Measurements from ENCODE around the gene PPP2R2C.

Gene PPP2R2C

DNA sequence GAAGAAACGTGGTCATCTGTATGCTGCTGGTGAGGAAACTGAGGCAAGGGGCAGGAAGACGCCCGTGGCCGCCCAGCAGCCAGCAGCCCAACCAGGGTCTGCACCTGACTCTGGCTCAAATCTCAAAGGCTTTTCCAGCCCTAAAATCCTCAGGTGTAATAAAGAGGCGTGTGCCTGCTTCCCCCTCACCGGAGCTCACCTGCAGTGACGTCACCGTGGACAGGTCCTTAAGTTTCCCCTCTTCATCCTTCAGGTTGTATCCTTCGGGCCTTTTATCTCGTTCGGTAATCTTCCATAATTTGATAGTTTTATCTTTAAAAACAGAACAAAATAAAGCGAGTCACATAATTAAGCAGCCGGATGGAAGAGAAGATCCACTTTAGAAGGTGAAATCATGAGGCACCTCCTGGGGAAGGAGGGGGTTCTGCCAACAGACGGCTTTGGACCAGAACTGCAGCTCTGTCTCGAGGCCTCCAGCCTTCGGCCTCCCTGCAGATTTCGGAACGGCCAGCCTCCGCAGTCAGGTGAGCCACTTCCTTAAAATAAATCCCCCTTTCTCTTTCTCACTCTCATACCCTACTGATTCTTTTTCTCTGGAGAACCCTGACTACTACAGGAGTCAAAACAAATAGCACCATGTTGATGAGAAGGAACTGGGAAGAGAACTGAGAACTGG is 96.7 kb downstream of the PPP2R2C start:
- DNase-seq: no peak

DNA sequence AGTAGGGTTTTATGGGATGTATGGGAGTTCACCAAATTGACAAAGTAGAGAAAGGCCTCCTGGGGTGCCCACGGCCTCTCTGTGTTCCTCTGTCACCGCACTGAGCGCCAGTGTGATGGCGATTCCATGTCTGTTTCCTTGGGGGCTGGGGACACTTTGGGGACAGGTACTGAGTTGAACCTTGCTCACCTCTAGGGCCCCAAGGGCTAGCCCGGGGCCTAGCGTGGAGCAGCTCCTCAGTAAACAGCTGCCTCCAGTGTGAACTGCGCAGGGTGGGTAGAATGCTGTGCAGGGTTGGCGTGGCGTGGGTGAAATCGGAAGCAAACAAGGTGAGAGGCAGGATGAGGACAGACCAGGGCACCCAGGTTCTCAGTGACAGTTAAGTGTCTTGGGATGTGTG is 97.8 kb downstream of the PPP2R2C start:
- no peak for DNase-seq

DNA sequence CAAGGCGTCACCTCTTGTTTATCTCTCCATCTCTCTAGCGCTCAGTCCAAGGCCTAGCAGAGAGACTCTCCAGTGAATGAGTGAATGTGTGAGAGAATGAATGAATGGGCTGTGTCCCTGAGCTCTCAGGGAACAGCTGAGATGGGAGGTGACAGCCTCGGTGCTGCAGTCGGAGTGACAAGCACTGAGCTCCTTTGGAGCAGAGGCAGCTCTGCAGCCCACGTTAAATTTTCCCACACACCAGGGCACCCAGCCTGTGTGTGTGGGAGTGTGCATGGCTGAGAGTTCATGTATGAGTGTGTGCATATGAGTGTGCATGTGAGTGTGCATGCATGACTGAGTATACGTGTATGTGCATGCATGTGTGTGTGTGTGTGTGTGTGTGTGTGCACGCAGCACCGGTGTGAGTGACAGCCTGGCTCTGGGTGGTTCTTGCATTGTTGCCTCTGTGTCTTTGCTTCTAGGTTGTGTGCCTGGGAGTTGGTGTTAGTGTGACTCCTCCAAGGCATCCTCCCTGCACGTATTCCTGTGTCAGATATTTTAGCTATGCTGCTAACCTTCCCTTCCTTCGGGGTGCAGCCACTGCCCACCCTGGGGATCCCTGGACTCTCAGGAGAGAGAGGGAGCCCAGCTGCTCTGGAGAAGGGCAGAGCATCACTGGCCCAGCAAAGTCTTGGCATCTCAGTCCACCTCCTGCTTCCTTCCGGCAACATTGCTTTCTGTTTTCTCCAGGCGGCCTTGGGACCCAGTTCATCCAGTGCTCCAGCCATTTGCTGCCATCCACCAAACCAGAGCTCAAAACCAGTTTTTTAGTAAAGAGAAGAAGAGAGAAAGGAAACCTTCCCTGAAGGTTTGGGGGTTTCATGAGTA is 98.6 kb downstream of the PPP2R2C start:
- no peak for DNase-seq

DNA sequence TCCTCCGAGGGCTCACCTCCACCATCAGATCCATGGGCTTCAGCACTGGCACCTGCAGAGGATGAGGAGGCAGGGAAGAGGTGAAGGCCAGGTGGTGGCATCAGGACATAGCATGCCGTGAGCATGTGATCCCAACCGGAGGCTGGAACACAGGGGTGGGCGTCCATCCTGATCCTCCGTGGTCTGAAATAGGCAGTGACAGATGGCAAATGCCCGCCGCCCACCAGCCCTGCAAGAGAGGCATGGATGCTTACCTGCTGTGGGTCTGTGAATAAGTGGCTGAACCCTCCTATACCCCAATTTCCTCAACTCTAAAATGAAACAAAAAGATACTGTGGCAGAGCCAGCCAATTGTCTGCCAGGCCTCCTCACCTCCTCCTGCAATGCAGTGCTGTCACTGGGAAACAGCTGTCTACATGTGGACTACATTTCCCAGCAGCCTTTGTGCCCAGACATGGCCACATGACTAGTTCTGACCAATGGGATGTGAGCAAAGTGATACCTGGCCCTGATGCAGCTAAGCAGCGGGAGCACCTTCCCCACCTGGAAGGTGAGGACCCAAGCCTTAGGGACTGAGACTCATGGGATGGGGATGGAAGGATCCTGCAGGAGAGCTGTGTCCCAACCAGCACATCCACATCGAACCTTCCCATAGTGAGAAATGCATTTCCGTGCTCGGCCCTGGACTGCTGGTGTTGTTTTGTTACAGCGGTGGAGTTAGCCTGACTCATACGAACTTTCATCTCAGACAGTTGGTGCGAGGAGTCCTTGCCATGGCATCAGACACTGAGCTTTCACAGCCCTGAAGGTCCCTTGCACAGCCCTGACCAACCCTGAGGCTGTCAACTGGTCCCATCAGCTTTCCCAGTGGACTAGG is 99.5 kb downstream of the PPP2R2C start:
- no peak for DNase-seq

DNA sequence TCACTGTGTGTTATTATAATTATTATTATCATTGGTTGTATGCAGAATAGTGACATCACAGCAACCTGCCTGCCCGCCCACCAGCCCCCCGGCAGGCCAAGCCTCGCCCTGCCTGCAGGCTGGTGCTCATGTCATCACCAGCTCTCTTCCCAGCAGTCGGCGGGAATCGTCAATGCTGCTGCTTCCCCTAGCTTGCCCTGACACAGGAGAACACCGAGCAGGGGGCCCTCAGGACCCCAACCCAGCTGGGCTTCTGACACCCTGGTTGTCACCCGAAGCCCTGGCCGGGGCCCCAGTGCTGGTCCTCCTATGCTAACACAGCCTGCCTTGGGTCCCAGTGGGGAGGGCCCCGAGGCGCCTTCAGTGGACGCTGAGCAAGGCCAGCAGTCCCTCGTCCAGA is 100.6 kb downstream of the PPP2R2C start:
- DNase-seq: no peak

DNA sequence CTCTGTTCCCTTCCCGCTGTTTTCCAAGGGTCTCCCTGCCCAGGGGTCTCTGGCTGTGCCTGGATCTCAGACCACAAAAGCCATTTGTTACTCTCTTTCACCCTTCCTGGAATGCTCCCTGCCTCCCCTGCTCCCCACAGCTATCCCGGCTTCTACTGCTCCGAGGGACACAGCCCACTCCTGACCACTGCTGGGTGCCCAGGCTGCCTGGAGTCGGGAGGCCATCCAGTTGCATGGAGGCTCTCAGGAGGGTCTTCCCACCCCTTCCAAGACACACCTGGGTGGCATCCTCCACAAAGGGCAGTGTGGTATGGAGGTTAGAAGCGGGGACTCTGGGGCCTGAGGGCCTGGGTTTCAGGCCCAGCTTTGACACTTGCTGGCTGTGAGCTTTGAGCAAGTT is 101.1 kb downstream of the PPP2R2C start:
- DNase-seq: no peak

DNA sequence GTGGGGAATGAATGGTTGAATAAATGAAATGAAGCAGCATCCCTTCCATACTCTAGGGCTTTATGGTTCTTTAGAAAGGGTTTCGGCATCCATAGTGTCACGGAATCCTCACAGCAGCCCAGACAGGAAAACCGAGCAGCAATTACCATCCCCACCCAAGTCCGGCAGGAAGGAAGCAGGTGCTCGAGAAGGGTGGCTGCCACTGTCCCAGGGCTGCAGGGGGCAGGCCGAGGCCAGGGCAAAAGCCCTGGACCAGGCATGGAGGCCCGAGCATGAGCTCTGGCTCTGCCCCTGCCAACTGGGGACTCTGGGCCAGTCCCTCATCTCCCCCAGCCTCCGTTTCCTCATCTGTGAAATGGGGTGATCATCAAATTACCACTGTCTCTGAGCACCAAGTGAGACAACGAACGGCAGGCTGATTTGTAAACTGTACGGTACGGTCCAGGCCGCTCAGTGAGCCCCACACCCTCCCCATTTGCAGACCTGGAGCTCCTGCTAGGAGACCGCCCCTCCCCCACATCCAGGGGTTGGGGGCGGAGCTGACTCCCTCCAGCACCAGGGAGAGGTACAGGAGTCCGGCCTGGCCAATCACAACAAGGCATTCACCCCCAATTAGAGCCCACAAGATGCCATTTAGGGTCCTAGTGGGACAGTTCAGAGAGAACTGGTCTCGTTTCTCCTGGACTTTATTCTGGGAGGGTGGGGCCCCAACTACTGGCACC is 102.3 kb downstream of the PPP2R2C start:
- DNase-seq: no peak

DNA sequence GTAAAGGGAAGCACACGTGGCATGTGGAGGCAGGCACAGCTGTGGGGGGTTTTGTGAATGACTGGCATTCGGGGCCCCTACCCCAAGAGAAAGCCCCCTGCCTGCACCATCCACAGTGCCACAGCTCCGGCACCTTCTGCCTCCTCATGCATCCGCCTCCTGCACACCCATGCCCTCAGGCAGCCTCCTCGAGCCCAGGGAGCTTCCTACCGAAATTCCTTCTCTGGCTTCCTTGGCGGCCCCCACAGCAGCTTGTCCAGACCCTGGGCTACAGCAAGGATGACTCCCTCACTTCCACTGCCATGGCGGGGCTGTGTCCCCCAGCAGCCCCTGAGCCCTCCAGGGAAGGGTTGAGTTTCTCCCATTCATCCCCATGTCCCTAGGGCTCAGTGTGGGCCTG is 102.9 kb downstream of the PPP2R2C start:
- DNase-seq: no peak

DNA sequence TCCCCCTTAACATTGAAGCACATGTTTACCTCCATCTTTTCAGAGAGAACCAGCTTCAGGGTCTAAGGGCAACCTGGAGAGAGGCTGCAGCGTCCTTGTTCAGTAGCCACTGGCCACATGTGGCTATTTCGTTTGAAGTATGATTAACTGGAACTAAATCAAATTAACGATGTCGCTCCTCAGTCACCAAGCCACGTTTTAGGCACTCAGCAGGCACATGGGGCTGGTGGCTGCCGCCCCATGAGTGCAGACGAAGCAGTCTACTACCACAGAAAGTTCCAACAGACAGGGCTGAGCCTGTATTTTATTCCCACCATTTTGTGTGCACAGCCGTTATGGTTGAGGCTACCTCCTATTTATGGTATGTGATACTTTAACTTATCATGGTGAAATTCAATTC is 103.4 kb downstream of the PPP2R2C start:
- DNase-seq: no peak

DNA sequence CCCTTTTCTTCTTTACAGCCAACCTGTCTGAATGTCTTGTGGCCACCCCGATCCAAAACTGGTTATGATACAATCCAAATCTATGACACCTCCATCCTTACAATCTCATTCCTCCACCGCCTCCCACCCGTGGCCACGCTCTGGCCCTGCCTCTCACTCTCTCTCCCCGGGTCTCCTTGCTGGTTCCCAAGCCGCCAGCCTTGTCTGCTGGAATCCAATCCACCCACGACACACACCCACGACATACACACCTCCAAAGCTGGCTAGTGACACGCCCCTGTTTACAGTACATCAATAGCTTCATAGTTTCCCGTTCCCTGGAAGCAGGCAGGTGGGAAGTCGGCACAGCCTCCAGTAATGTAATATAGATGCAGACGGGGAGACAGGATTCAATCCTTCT is 103.8 kb downstream of the PPP2R2C start:
- no peak for DNase-seq

DNA sequence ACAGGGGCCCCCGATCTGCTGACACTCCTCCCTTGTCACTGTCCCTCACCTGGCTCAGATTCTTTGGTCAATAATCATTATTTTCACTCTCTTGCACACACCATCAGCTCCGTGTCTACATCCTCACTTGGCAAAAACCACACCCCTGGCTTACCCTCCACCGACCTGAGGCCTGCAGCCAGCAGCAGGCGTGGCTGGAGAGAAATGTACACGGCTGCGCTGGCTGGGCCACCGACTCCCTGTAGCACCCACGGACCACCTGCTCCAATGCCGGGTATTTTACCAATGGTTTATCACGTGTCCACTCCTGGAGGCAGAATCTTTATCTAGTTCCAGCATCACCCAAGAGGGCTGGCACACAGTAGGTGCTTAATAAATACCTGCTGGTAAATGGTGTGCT is 104.3 kb downstream of the PPP2R2C start:
- DNase-seq: no peak

DNA sequence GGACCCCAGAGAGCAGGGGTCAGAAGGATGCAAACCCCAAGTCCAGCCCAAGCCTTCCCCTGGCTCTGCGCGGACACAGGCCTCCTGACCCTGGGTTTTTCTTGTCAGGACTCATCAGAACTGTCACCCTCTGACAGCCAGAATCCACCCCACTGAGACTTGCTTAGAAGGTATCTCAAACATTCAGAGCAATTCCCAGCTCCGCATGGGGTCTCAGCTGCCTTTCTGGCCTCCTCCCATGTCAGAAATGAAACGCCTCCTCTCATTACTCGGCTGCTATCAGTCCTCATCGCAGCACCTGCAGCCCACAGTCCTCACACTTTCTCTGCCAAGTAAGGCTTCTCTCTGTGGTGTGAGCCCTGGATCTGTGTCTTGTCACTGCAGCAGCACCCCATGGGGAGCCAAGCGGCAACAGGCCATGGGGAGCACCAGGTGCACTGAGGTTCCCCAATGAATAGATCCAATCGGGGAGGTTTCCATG is 105.0 kb downstream of the PPP2R2C start:
- no peak for DNase-seq

DNA sequence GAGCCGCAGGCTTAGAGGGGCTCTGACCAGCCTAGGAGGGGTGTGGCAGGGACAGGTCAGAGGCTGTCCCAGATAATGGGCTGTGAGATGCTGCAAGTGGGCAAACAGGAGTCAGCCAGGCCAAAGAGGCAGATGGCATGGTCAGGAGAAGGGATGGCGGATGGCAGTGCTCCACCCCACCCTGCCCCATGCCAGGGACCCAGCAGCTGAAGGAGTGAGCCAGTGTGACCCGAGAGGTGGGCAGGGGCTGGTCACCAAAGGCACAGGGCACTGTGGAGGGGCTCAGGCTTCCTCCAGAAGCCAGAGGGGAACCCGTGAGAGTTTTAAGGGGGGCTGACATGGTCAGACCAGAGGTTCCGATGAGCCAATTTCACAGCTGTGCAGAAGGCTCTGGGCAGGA is 105.8 kb downstream of the PPP2R2C start:
- DNase-seq: no peak

DNA sequence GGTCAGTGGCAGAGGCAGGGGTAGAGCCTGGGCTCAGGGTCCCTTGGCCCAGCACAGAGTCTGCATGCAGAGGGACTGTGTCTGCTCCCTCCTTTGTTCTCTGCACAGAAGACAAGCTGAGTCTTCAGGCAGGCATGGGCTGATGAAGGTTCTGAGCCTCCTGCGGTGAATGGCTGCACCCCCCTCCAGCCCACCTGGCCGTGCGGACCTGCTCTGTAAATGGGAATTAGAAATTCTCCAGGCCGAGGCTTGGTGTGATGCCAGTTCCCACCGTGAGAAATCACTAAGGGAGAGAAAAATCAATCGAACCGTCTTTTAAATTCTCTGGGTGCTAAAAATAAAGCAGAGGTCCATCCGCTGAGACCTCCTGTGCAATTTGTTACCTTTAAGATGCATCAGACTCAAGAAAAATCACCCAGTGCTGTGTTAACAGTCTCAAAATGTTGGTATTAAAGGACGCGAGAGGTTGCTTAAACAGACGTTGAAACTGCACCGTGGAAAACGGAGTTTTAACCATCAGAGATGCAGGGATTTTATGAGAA is 106.8 kb downstream of the PPP2R2C start:
- DNase-seq: no peak

DNA sequence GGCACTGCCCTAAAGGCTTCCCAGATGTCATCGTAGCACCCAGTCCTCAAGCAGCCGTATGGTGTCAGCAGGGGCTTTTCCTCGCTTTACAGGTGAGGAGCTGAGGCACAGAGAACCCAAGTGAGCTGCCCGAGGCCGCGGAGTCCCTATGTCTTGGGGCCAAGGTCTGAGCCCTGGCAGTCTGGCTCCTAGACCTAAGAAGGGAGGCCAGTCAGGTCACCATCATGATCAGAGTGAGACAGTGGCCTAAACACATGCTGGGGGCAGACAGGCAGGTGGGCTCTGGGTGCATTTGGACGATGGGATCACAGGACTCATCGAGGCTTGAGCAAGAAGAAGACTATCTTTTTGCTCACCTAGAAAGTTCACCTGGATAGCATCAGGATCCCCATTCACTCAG is 107.8 kb downstream of the PPP2R2C start:
- no peak for DNase-seq

DNA sequence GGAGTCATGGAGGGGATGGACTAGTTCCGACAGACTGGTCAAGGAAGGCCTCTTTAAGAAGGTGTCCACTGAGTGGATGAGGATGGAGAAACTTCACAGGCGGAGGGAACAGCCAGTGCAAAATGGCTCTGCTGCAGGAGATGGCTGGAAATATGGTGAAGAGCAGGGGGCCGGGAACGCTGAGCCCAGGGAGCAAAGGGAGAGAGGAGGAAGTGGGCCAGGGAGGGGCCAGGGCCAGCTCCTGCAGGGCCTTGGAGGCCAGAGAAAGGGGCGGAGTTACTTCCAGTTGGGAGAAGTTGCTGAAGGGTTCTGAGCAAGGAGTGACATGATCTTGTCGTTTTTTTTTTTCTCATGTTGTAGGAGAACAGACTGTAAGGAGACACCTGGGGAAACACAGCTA is 108.3 kb downstream of the PPP2R2C start:
- DNase-seq: no peak

DNA sequence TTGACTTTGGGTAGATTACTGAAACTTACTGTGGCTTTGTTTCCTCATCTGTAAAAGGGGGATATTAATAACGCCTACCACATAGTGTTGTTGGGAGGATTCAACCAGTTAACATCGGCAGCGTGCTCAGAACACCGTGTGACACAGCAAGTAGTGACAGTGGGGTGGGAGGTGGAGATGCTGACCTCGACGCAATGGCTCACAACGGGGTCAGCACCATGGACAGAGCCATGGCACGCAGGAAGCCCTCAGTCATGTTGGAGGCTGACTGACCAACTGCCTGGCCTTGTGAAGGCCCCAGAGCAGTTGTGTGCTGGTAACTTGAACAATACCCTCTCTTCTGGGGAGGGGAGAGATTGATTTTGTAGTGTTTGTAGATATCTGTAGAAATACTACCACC is 109.5 kb downstream of the PPP2R2C start:
- no peak for DNase-seq

DNA sequence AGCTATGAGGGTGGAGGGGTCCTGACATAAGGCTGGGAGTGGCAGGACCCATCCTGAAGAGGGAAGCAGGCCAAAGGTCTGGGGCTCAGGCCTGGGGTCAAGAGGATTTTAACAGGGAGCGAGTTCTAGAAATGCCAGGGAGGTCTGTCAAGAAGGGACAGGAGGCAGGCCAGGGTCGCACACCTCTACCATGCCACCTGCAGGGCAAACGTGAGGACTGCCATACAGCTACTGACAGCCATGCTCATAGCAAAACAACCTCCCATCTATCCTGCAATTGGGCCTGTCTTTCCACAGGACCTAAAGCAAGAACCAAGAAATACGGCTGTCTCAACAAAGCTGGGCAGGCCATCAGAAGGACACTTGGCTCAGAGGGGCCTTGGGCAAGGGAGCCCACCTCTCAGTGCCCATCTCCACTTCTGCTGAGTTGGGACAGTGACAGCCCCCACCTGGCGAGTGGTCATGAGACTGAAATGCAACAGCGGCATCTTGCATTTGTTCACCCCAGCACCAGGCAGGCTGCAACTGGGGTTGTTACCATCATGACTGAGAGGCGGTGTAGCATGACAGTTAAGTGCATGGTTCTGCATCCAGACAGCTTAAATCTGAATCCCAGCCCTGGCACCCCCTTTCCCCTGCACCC is 110.0 kb downstream of the PPP2R2C start:
- DNase-seq: no peak

DNA sequence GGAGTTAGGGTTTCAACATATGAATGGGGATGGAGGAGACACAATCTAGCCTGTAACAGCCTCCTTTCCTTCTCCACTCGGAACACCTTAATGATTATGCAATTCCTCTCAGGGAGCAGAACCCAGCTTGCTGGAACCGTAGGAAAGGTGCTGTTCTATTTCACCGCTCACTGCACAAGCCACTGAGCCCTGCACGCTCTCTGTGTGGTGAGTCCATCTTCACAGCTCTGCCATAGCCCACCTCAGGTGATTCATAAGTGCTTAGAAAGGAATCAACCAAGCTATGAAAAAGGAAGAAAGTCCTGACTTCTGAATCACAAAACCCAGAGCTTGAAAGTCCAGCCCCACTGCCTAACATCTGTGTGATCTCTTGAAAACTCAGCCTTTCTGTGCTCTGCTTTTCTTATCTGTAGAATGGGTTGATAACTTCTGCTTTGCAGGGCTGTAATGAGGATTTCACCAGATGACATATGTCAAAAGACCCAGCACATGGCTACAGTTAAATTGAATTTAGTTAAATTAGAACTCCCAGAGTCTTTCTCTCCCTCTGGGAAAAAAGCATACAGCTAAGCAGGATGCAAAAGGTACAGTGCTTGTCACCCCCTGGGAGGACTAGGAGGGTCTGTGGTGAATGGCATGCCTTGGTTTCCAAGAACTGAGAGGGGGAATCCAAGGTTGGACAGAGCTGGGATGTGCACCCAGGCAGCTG is 111.2 kb downstream of the PPP2R2C start:
- DNase-seq: no peak

DNA sequence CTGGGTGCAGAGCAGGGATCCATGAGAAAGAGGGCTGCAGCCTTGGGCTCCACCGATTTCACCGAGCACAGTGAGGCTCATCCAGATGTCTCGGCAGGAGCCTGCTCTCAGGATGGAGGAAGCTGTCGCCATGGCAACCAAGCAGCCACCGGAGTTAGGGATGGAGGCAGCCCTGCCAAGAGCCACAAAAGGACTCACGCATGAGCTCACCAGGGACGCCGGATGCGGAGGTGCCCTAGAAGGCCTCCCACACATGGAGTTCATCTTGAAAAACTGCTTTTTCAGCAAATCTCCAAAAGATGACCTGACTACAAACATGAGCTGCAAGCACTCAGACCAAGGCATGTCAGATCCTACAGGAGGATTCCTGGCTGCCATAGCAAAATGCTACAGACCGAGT is 112.0 kb downstream of the PPP2R2C start:
- no peak for DNase-seq

Measured in GF-D8 (cell line).